SK-N-SH treated with all-trans-retinoic acid at 6 μM for 48 hours (cell line): ENCODE results near the gene ENDOV.

Experiments
- ATAC-seq: fragments of 200-7000 bp; cut with Tn5 transposase; 3 replicates; pipeline ENCODE4 v1.9.1; 2020; ENCODE audit warnings: mild to moderate bottlenecking, moderate library complexity
- ARNTL ChIP-seq: fragments of 450-650 bp; formaldehyde crosslinking; IDR thresholded peaks from 2 replicates; pipeline ENCODE4 v1.5.0; 2020; ENCODE audit warnings: low read depth, mild to moderate bottlenecking, moderate library complexity, borderline replicate concordance
- BACH2 ChIP-seq: fragments of 250-450 bp; sonication (Bioruptor Pico); IDR thresholded peaks from 2 replicates; pipeline ENCODE4 v1.9.0; 2021; ENCODE audit warnings: mild to moderate bottlenecking, borderline replicate concordance
- ESRRG ChIP-seq: fragments of 250-450 bp; sonication (Bioruptor Pico); IDR thresholded peaks from 2 replicates; pipeline ENCODE4 v1.6.1; 2021; ENCODE audit warnings: mild to moderate bottlenecking
- GLIS3 ChIP-seq: fragments of 250-450 bp; sonication (Bioruptor Pico); IDR thresholded peaks from 2 replicates; pipeline ENCODE4 v1.5.0; 2020; ENCODE audit warnings: mild to moderate bottlenecking, moderate library complexity
- ISL1 ChIP-seq: fragments of 250-450 bp; sonication (Bioruptor Pico); IDR thresholded peaks from 2 replicates; pipeline ENCODE4 v2.1.2; 2022; ENCODE audit warnings: mild to moderate bottlenecking, moderate library complexity
- OSR1 ChIP-seq: fragments of 250-450 bp; sonication (Bioruptor Pico); IDR thresholded peaks from 2 replicates; pipeline ENCODE4 v1.8.0; 2022; ENCODE audit warnings: moderate library complexity, mild to moderate bottlenecking, inconsistent platforms
- PPARA ChIP-seq: fragments of 250-450 bp; sonication (Bioruptor Pico); IDR thresholded peaks from 2 replicates; pipeline ENCODE4 v1.5.0; 2020; ENCODE audit warnings: mild to moderate bottlenecking, borderline replicate concordance
- RARB ChIP-seq: fragments of 250-450 bp; sonication (Bioruptor Pico); IDR thresholded peaks from 2 replicates; pipeline ENCODE4 v1.8.0; 2021; ENCODE audit warnings: mild to moderate bottlenecking, moderate library complexity
- SNAI2 ChIP-seq: fragments of 250-450 bp; sonication (Bioruptor Pico); IDR thresholded peaks from 2 replicates; pipeline ENCODE4 v1.5.0; 2020; ENCODE audit warnings: mild to moderate bottlenecking, moderate library complexity
- TCF4 ChIP-seq: fragments of 250-450 bp; sonication (Bioruptor Pico); IDR thresholded peaks from 2 replicates; pipeline ENCODE4 v1.8.0; 2021; ENCODE audit warnings: mild to moderate bottlenecking, moderate library complexity, borderline replicate concordance
- TOX ChIP-seq: fragments of 250-450 bp; sonication (Bioruptor Pico); IDR thresholded peaks from 2 replicates; pipeline ENCODE4 v1.8.0; 2021; ENCODE audit warnings: mild to moderate bottlenecking, moderate library complexity, borderline replicate concordance
- ZFP3 ChIP-seq: fragments of 250-450 bp; sonication (Bioruptor Pico); IDR thresholded peaks from 2 replicates; pipeline ENCODE4 v1.5.0; 2020; ENCODE audit warnings: mild to moderate bottlenecking, moderate library complexity
- ZFP30 ChIP-seq: fragments of 450-650 bp; formaldehyde crosslinking; IDR thresholded peaks from 2 replicates; pipeline ENCODE4 v1.5.0; 2022; ENCODE audit warnings: mild to moderate bottlenecking, moderate library complexity
- ZNF70 ChIP-seq: fragments of 450-650 bp; formaldehyde crosslinking; IDR thresholded peaks from 2 replicates; pipeline ENCODE4 v1.5.0; 2020; ENCODE audit warnings: mild to moderate bottlenecking, moderate library complexity
- ZNF8 ChIP-seq: fragments of 450-650 bp; formaldehyde crosslinking; IDR thresholded peaks from 2 replicates; pipeline ENCODE4 v1.5.0; 2020; ENCODE audit warnings: mild to moderate bottlenecking, moderate library complexity
- TF ChIP-seq, protein P1 (sequence below): fragments of 250-450 bp; sonication (Bioruptor Pico); IDR thresholded peaks from 2 replicates; pipeline ENCODE4 v1.5.1; 2021; ENCODE audit warnings: mild to moderate bottlenecking, moderate library complexity
- TF ChIP-seq, protein P2 (sequence below): fragments of 250-450 bp; sonication (Bioruptor Pico); IDR thresholded peaks from 2 replicates; pipeline ENCODE4 v1.5.1; 2020; ENCODE audit warnings: low read depth, mild to moderate bottlenecking, moderate library complexity
- TF ChIP-seq, protein P3 (sequence below): fragments of 250-450 bp; sonication (Bioruptor Pico); IDR thresholded peaks from 2 replicates; pipeline ENCODE4 v1.8.0; 2020; ENCODE audit warnings: mild to moderate bottlenecking, moderate library complexity, borderline replicate concordance

The ENDOV gene

DNA sequence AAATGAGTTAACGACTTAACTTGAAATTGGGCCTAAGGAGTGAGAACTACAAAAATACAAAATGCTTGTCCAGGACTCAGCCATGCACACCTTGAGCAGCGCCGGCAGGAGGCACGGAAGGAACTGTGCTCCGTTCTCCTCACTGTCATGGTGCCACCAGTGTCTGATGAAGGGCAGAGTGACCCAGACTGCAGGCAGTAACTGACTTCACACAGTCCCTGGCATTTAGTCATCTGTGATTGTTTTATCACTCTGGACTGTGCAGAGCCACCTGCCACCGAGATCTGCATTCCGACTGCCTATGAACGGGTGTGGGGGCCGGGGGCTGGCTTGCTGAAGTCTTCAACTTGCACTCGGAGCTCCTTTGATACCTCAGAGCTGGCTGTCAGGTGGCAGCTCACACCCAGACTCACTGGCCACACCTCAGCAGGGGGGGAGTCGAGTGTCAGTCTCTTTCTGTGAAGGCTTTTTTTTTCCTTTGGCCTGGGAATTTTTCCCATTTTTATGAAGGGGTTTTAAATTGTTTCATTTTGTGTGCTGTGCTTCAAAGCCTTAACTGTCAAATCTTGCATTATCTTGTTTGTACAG lies 20.2 kb upstream of the ENDOV start (continued):
- TF ChIP-seq, protein P1, sequence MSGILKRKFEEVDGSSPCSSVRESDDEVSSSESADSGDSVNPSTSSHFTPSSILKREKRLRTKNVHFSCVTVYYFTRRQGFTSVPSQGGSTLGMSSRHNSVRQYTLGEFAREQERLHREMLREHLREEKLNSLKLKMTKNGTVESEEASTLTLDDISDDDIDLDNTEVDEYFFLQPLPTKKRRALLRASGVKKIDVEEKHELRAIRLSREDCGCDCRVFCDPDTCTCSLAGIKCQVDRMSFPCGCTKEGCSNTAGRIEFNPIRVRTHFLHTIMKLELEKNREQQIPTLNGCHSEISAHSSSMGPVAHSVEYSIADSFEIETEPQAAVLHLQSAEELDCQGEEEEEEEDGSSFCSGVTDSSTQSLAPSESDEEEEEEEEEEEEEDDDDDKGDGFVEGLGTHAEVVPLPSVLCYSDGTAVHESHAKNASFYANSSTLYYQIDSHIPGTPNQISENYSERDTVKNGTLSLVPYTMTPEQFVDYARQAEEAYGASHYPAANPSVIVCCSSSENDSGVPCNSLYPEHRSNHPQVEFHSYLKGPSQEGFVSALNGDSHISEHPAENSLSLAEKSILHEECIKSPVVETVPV (CRISPR knock-in tag), result no peak
- TF ChIP-seq ZNF70 (no peak), OSR1 (CRISPR knock-in tag) (no peak), RARB (no peak), TCF4 (CRISPR knock-in tag) (no peak)
- TF ChIP-seq, protein P2, sequence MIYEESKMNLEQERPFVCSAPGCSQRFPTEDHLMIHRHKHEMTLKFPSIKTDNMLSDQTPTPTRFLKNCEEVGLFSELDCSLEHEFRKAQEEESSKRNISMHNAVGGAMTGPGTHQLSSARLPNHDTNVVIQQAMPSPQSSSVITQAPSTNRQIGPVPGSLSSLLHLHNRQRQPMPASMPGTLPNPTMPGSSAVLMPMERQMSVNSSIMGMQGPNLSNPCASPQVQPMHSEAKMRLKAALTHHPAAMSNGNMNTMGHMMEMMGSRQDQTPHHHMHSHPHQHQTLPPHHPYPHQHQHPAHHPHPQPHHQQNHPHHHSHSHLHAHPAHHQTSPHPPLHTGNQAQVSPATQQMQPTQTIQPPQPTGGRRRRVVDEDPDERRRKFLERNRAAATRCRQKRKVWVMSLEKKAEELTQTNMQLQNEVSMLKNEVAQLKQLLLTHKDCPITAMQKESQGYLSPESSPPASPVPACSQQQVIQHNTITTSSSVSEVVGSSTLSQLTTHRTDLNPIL (CRISPR knock-in tag), result no peak

DNA sequence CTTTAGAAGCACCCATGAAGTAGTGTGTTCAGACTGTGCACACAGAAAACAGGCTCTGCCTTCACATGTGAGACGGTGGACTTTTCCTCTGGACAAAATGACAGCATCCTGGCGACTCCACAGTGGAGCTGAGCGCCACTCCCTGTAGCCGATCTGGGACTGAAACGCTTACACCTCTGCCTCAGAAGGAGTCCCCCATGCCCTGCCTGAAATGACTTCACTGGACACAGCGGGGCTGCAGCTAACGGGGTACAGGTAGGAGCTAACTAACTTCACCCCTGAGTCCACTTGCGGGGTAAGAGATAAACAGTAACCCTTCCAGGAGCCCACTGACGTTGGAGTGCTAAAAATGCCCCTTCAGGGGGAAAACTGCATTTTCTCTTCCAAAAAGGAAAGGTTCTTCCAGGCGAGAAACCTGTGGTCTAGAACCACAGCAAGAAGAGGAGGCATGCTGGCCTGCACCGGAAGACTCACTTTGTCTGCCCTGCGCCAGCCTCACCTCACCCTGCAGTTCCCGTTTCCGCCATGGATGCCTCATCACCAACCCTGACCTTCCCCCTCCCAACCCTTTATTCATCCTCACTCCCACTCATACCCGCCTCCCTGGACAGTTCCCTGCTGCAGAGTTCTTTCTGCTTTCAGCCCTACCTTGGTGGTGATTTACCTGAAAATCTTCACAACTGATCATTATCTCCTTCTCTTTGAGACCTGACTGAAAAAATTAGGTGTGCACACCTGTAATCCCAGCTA lies 19.4 kb upstream of the ENDOV start:
- TF ChIP-seq, protein P3, sequence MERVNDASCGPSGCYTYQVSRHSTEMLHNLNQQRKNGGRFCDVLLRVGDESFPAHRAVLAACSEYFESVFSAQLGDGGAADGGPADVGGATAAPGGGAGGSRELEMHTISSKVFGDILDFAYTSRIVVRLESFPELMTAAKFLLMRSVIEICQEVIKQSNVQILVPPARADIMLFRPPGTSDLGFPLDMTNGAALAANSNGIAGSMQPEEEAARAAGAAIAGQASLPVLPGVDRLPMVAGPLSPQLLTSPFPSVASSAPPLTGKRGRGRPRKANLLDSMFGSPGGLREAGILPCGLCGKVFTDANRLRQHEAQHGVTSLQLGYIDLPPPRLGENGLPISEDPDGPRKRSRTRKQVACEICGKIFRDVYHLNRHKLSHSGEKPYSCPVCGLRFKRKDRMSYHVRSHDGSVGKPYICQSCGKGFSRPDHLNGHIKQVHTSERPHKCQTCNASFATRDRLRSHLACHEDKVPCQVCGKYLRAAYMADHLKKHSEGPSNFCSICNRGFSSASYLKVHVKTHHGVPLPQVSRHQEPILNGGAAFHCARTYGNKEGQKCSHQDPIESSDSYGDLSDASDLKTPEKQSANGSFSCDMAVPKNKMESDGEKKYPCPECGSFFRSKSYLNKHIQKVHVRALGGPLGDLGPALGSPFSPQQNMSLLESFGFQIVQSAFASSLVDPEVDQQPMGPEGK (CRISPR knock-in tag), result no peak
- no peak for TF ChIP-seq ZFP3 (CRISPR knock-in tag)
- no peak for TF ChIP-seq ISL1 (CRISPR knock-in tag)
- TF ChIP-seq BACH2 (CRISPR knock-in tag), result no peak
- TF ChIP-seq, all 23 proteins: peak for 0
- peak; percentile 17; the same call in 2 of the 3 replicates for ATAC-seq

DNA sequence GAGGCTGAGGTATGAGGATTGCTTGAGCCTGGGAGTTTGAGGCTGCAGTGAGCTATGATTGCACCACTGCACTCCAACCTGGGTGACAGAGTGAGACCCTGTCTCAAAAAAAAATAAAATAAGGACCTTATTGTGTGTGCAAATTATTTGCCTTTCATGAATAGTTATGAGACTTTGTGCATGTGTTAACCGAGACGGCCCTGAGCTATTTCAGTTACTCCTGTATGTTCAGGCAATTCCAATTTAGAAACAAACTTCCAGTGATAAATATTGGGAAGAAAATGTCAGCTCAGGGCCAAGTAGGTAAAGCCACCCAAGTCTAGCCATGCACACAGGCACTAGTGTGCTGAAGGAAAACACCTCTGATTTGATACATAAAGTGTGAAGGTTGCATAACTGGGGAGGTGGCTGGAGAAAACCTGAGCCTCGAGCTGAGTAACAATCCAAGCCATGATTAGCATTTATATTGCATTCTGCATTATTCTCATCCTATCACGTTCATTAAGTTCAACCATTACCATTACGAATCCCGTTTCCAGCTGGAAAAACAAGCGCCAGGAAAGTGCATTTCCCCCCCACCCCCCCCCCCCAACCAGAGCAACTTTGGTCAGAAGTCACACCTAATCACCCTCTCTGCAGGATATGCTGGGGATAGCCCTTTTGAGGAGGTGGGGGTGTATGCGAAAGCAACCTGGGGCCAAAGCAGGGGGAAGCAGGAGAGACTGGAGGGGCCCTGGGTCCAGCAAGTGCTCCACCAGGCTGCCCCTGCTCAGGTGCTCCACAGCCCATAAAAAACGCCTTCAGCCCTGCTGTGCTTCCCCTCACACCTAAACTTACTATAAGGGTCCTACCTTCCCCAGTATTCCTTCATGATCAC lies 18.6 kb upstream of the ENDOV start:
- no peak for TF ChIP-seq TOX (CRISPR knock-in tag)
- no peak for TF ChIP-seq TCF4 (CRISPR knock-in tag)
- TF ChIP-seq ZNF70, result no peak
- TF ChIP-seq ARNTL, result no peak
- TF ChIP-seq PPARA (CRISPR knock-in tag), result no peak
- no peak for TF ChIP-seq ISL1 (CRISPR knock-in tag)
- no peak for TF ChIP-seq ZFP30 (CRISPR knock-in tag)
- no peak for TF ChIP-seq RARB
- TF ChIP-seq OSR1 (CRISPR knock-in tag), result no peak
- TF ChIP-seq SNAI2 (CRISPR knock-in tag), result no peak
- TF ChIP-seq, protein P1 (CRISPR knock-in tag), result no peak
- TF ChIP-seq ZFP3 (CRISPR knock-in tag), result no peak
- TF ChIP-seq, protein P3 (CRISPR knock-in tag), result no peak
- TF ChIP-seq ZNF8 (CRISPR knock-in tag), result no peak
- TF ChIP-seq ESRRG (CRISPR knock-in tag), result no peak
- TF ChIP-seq, protein P2 (CRISPR knock-in tag), result no peak
- TF ChIP-seq GLIS3 (CRISPR knock-in tag), result no peak
- TF ChIP-seq, all 23 proteins: peak for 0
- ATAC-seq, result no peak; the same call in 2 of the 3 replicates
